ENCODE measurements around the gene AOAH.
A peak's percentile ranks its signal among the peaks of the same experiment; 100 is the strongest.
"Not testable (repeated sequence)": the region's sequence is repeated elsewhere in the genome, so short reads cannot be mapped to it uniquely, and the experiment has no call there.

The AOAH gene

DNA sequence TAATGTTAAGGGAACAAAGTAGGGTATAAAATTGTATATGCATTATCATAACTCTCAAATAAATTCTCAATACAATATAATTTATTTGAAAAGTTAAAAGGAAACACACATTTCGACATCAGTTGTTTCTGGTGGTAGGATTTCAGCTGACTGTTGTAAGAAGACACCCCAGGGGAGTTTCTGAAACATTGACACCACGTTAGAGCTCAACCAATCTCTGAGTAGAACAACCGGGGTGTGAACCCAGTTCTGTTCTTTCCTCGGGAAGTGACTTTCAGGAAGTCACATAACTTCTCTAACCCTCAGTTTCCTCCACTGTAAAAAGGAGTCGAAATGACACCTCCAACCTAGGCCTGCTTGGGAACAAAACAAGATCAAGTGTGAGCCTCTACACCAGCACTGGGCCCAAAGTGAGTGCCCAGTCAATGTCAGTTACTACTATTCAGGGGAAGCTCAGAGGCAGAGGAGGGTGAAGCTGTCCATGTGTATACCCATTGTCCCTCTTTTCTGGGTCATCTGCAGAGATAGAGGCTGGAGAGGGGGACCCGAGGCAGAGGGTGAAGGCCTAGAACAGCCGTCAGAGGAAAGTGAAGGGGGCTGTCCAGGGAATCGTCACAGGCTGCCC, 67.1 kb downstream of the AOAH start:
- no peak for DNase-seq (ENCODE audit: low spot score)

DNA sequence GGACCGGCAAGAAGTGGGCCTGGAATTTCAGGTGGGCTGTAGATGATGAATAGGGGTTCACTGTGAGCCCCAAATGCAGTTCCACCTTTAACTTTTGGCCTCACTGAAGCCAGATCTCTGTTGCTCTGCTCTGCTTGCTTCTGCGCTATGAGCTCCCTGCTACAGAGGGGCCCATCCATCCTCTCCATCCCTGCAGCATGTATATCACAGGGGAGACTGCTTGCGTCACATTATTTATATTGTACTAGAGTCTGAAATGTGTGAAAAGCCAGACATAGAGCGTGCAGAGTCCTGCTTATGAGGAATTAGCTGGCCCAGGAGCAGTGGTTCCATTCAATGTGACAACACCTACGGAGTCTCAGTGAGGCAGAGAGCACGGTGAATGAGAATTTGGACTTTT, 69.9 kb downstream of the AOAH start:
- DNase-seq (ENCODE audit: low spot score), result no peak

DNA sequence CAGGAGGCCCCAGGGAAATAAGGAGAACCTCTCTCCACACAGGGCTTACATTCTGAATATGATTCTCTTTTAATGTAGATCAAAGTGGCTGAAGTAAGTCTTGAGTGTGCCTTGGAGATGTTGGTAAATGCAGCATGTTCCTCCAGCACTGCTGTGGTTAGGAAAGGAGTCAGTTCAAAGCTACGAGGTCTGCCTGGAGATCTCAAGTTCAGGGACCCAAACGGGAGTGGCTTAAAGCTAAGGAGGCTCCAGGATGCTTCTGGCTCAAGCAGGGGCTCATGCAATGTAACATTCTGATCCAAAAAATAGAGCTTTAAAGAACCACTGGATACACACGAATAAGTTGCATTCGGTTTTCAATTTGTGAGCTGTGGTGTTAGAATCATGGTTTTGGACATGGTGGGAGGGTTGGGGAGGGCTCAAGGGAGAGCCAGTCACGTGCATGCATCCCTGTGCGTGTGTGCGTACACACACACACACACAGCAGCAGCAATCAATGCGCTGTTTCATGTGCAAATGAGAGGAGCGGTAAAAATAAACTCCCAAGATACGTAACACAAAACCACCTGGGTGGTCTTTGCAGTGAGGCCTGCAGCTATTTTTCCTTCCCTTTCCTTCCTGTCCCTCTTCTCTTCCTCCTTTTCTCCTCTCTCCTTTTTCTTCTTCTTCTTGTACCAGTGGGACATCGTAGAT, 70.5 kb downstream of the AOAH start:
- no peak for DNase-seq (ENCODE audit: low spot score)

DNA sequence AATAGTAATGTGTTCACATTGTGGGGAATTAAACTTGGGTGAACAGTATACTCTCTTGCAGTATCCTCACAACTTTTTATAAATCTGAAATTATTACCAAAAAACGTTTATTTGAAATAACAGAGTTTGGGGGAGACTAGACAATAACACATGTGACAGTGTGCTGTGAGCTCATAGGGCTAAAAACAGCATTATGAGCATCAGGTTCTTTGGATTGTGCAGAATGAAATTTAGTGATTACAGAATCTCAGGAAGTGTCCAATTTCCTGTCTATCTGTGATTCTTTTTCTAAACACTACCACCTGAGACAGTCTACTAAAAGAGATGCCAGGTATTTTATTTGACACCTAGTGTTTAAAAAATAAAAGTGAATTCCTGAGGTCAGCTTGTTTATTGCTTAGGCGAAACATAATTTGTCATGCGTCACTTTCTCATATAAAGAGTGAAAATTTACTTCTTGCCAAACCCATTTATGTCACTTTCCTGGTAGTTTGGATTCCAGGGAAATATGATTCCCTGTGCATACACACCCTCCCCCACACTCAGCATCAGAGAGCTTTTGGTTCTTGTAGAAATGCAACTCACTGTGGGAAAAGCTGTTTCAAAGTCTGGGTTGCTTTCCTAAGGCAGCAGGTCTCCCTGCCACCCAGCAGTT, 71.2 kb downstream of the AOAH start:
- DNase-seq (ENCODE audit: low spot score), result no peak

DNA sequence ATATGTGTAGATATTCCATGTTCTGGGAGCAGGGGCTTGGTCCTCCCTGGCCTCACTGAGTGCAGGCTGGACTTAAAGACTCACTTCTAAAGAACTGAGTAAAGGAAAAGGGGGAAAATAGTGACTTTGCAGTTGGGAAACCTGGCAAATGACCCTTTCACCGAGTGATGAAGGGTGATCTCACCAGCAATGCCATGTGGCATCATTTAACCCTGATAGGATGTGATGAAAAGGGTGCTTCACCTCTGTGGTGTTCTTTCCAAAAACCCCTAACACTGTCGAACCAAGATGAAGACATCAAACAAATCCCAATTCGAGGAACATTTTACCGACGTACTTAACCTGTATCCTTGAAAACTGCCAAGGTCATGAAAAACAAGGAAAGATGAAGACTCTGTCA, 71.9 kb downstream of the AOAH start:
- no peak for DNase-seq (ENCODE audit: low spot score)

DNA sequence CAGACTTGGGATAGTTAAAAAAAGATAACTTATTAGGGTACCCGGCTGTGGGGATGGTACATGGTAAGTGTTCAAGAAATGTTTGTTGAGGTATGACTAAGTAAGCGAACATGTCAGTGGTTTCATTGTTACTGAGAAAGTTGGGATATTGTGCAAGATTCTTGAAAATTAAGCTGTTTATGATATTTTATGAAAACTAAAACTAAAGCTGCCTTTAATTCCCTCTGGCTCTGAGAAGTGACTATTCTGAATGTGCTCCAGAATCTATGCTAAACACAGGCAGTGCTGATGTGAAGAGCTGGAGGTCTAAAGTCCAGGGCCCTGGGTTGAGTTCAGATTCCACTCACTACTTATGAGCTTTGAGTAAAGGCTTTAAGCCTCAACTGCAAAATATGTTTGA, 72.9 kb downstream of the AOAH start:
- peak; percentile 22 for DNase-seq (ENCODE audit: low spot score)

DNA sequence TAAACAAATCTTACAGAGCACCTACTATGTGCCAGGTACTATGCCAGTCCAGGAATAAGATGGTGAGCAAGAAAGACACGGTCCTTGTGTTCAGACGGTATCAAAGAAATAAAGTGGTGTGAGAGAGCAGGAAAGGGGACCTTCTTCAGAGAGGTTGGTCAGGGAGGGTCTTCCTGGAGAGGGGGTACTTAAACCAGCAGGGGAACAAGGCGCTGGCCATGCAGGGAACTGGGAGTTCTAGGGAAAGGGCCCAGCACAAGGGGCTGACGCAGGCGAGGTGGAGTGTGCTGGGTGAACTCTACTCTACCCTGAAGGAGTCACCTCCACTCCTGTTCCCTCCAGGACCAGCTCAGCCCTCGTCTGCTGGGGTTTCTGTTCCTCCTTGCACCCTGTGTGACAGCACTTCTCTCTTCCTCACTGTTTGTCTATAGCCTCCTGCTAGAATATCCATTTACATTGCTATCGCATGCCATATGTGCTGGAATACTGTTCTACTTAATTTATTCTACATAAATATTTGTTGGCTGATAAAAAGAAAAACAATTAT, 73.5 kb downstream of the AOAH start:
- DNase-seq (ENCODE audit: low spot score), result no peak

DNA sequence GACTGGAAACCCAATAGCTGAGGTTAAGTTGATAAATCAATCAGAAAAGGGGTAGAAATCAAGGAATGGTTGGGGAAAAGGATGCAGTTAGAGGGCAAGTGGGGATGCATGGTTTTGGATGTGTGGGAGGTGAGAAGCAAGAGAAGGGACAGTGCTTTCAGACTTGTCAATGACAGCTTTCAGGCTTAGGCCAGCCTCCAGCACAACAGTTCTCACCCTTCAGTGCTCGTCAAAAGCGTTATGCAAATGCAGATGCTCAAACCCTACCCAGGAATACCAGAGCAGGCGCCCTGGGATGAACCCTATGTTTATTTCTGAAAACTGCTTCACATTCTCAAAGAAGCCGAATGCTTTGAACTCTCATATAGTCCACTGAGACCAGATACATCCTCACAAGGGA, 74.0 kb downstream of the AOAH start:
- DNase-seq (ENCODE audit: low spot score), result no peak

DNA sequence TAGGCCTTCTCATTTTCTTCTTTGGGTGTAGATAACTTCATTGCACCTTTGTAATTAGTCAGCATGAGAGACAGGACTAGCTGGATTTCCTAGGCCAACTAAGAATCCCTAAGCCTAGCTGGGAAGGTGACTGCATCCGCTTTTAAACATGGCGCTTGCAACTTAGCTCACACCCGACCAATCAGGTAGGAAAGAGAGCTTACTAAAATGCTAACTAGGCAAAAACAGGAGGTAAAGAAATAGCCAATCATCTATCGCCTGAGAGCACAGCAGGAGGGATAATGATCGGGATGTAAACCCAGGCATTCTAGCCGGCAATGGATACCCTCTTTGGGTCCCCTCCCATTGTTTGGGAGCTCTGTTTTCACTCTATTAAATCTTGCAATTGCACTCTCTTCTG, 75.0 kb downstream of the AOAH start:
- not testable (repeated sequence) for DNase-seq (ENCODE audit: low spot score)

DNA sequence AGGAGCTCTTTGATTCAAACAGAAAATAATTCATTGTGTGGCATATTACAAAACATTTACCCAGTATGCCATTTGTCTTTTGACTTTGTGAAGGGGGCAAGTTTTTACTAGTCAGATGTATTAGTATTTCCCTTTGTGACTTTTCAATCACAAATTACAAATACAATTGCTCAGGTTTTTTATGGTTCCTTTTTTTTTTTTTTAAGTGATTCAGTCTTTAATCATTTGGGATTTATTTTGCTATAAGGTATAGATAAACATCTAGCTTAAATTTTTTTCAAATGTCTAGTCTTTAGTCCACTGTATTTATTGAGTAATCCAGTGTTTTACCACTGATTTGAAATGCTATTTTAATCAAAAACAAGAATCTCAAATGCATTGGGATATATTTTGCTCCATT, 75.9 kb downstream of the AOAH start:
- DNase-seq (ENCODE audit: low spot score), result no peak

DNA sequence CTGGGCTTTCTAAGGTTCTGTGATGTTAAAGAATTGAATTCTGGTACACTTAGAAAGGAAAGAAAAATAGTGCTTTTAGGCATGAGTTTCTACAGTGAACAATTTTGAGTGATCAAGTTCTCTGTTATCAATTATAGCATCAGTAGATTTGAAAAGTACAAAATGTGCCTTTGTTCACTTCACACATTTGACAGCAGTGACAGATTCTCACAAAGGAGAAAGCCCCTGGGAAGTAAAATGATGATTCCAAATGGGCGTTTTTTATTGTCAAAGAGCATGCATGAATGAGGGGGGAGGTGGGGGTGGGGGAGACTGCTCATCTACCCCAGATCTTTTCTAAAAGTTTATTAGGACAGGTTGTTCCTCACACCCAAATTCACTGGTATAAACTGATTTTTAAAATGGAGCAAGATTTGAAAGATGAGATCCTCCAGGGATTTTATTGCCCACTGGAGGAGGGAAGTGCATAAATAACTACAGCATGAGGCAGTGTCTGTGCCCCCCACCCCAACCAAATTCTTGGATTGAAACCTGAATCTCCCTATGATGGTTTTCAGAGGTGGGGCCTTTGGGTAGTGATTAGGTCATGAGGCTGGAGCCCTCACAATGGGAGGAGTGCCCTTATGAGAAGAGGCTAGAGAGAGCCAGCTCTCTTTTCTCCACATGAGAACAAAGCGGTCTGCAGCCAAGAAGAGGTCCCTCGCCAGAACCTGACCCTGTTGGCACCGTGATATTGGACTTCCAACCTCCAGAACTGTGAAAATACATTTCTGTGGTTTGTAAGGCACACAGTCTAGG, 79.5 kb downstream of the AOAH start:
- DNase-seq (ENCODE audit: low spot score), result no peak

DNA sequence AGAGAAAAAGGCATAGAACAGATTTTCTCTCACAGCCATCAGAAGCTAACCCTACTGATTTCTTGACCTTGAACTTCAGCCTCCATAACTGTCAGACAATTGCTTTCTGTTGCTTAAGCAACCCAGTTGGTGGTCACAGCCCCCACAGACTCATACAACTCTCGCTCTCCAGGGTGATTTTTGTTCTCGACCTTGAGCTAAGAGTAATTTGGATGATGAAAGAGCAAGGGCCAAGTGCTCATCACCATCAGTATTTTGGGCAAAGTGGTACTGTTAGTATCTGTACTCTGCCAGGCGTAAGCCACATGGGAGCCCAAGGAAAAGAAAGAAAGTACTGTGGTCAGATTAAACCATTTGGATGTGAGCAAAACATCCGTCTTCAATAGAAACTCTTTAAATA, 81.9 kb downstream of the AOAH start:
- no peak for DNase-seq (ENCODE audit: low spot score)

DNA sequence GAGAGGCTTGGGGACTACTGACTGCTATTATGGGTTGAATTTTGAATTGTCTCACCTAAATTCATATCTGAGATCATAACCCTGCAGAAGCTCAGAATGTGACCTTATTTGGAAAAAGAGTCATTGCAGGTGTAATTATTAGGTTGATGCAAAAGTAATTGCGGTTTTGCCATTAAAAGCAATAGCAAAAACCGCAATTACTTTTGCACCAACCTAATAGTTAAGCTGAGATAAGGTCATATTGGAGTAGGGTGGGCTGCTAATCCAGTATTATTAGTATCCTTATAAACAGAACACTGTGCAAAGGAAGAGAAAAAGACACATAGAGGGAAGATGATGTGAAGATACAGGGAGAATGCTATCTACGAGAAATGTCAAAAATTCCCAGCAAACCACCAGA, 82.3 kb downstream of the AOAH start:
- no peak for DNase-seq (ENCODE audit: low spot score)

DNA sequence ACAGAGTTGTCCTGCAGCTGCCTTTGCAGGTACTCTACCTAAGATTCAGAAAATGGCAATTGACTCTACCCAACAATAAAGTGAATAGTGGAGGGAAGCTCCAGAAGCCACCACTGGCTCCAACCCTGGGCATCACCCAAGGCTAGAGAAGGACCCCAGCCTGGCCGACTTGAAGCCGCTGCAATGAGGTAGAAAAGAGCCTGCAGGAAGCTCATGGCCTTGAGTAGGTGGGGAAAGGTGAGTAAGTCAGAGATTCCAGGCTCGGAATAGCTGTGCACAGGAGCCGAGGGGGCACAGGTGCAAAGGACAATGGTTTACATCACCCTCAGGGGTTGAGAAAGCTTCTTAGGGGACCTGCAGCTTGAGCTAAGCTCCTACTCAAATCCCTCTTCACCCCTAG, 83.6 kb downstream of the AOAH start:
- no peak for DNase-seq (ENCODE audit: low spot score)

DNA sequence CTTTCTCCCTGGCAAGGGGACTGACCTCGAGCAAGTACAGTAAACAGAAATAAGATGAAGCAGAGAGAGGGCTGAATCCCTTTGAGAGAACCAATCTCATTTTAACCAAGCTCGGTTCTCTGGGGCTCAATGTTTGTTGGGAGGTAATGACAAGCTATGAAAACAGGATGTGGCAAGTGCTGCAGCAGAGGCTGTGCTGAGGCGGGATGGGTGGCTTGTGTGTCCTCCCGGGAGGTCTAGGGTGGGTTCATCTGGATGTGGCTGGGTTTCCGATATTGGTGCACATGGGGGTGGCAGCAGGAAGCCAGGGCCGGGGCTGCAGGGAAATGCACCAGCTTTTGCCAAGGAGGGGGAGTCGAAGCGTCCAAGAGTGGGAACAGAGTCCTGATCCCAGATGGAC, 84.5 kb downstream of the AOAH start:
- DNase-seq (ENCODE audit: low spot score), result no peak

DNA sequence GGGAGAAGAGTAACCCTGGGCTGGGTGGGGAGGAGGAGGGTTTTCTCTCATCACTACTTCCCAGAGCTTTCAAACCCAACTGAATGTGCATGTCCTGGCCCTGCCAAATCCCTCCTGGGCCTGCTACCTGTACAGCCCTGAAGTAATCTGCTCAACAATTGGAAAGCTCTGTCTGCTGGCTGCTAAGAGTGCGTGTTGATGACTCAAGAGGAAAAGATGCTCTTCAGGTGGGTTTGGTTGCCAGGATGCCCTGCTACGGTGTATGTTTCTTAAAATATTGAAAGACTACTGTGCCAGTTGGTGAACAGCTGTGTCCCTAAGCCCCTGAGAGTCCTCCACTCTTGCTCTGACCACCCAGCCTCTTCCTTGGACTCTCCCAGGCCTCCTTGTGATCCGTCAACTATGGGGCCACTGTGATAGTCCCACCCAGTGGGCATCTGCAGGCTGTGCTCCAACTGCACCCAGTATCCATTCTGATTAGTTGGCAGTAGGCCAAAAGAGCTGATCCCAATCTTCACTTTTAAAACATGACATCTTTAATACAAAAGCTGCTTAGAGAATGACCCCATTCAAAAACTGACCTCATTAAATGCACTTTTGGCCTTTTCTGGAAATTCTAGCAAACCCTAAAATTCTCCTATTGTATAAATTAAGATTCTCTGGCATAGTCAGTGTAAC, 85.6 kb downstream of the AOAH start:
- no peak for DNase-seq (ENCODE audit: low spot score)

DNA sequence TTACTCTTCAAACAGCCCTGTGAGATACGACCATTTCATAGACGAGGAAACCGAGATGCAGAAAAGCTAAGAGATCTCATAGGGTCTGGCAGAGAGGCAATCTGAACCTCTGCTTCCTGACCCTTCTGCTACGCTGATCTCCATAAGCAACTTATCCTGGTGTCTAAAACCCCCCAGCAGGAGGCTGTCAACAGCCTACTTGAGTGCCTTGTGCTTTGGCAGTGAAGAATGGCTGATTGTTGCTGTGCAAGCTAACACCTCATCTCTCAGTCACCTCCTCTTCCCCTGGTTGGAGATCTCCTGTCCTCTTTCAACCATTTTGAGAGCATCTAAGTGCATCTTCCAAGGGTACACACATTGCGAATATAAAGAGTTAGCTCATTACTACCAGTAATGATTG, 86.2 kb downstream of the AOAH start:
- DNase-seq (ENCODE audit: low spot score), result no peak

DNA sequence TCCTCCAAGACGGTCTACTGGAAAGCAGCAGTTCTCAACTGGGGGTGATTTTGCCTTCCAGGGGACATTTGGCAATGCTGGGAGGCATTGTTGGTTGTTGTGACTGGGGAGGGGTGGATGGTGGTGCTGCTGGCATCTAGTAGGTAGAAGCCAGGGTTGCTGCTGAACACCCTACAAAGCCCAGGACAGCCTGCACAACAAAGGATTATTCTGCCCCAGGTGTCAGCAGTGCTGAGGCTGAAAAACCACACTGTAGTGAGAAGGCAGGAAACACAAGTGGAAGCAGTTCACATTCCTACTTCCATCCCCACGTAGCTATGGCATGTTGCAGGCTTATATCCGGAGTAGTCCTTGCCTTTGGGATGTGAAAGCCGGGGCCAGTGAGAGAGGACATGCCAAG, 86.9 kb downstream of the AOAH start:
- no peak for DNase-seq (ENCODE audit: low spot score)

DNA sequence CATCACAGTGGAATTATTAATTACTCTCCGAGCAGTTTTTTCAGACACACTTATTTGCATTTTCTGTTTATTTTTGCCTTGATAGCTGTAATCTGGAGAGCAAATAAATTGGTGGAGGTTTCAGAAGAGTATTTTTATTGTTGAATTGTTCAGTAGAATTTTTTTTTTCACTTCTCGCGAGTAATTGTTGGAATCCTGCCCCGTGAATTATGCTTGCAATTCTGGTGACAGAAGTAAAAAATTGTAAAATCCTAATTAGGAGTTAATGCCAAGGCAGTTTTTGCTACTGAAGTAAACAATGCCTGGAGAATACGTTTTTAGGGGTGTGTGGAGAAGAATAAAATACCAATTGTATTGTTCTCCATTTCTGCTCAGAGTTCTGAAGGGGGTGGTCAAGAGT, 88.2 kb downstream of the AOAH start:
- no peak for DNase-seq (ENCODE audit: low spot score)

DNA sequence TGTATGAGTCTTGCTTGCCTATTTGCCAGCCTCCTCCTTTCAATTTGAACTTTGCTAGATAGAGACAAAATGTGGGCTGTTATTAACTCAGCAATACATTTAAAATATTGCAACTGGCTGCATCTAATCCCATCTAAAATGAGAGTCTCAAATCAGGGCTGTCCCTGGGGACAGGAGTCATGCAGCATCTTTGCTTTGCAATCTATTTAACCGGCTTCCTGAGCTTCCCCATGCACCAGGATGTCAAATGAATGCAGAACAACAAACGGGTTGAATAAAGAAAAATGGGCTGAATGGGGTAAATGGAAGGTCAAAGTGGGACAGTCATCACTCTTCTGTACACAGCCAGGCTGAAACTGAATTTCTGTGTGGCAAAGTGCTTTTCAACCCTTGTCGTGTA, 89.2 kb downstream of the AOAH start:
- no peak for DNase-seq (ENCODE audit: low spot score)

DNA sequence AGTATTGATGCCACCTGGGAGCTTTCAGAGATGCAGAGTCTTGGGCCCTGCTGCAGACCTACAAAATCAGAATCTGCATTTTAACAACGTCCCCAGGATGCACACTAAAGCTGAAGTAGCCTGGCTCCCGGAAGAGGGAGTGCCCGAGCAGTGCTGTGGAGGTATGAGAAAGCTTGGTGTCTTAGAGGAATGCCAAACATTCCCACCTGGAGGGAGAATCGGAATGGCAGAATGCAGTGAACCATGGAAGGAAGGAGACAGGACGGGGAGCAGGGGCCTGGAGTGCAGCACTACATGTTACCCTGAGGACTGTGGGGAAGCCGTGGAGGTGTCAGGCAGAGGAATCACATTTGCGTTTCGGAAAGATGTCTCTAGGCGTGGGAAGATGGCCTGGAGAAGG, 90.9 kb downstream of the AOAH start:
- DNase-seq (ENCODE audit: low spot score), result no peak

DNA sequence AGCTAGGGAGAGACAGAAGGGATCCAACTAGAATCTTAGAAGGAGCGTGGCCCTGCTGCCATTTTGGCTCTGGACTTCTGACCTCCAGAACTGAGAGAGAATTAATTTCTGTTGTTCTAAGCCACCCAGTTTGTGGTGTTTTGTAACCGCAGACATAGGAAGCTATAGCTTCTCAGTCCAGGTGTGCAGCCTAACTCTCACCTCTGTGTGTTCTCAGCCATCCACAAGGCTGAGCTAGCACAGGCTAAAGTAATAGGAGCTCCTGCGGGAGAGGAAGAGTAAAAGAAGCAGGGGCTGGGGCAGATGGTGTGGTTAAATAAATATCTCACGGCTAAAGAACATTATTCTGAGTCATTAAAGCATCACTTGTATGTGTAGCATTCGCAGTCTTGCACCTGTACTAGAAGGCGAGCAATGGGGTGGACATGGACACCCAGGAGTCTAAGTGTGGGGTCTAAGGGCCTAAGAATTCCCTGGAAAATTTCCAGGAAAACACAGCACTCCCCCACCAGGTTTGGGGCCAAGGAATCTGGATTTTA, 94.1 kb downstream of the AOAH start:
- DNase-seq (ENCODE audit: low spot score), result no peak
